Natural killer cell (primary cell): ENCODE results near the gene CYP2E1. TPM values are rescaled to one million over a fixed set of nuclear protein-coding genes. Genes with fewer than 3 reads are reported as not detected.
"Not testable (repeated sequence)": the region's sequence is repeated elsewhere in the genome, so short reads cannot be mapped to it uniquely, and the experiment has no call there.

Source experiments
- ATAC-seq, 3 donors: fragments of 150-1000 bp in 2 of 3; fragments of 200-7000 bp in 1 of 3; cut with Tn5 transposase; 1 replicate in 1 of 3; 2 replicates in 2 of 3; pipeline ENCODE4 v1.10.0; 2021; ENCODE audit warnings: mild to moderate bottlenecking in 2 of 3, moderate library complexity in 2 of 3
- DNase-seq, 2 donors: peaks; one replicate each; pipeline versions ENCODE4 v3.0.0 to v3.0.0-alpha.2; 2013 to 2021; ENCODE audit warnings: mixed read lengths in 1 of 2
- H3K27ac ChIP-seq: one replicate; pipeline ENCODE4 v1.5.1; 2013; ENCODE audit warnings: mild to moderate bottlenecking, low read length
- H3K27me3 ChIP-seq: one replicate; pipeline ENCODE4 v1.6.1; 2013; ENCODE audit warnings: low read length; ENCODE audit not compliant: control insufficient read depth, insufficient read depth
- H3K36me3 ChIP-seq: one replicate; pipeline ENCODE4 v1.6.1; 2013; ENCODE audit warnings: low read length; ENCODE audit not compliant: control insufficient read depth, insufficient read depth
- H3K4me1 ChIP-seq: one replicate; pipeline ENCODE4 v1.6.1; 2013; ENCODE audit warnings: low read length; ENCODE audit not compliant: control insufficient read depth, insufficient read depth
- H3K4me3 ChIP-seq: one replicate; pipeline ENCODE4 v1.5.1; 2013; ENCODE audit warnings: low read length
- H3K9me3 ChIP-seq: one replicate; pipeline ENCODE4 v1.6.1; 2013; ENCODE audit warnings: low read length; ENCODE audit not compliant: control insufficient read depth, insufficient read depth
- H3K27ac Mint-ChIP-seq, 2 donors: one replicate each; pipeline ENCODE4 v1.8.0; 2022; ENCODE audit warnings: mild to moderate bottlenecking in 2 of 2, mixed read lengths in 2 of 2, moderate library complexity in 1 of 2
- H3K27me3 Mint-ChIP-seq, 2 donors: one replicate each; pipeline ENCODE4 v1.8.0; 2022; ENCODE audit warnings: low read depth in 2 of 2, mixed read lengths in 2 of 2
- H3K36me3 Mint-ChIP-seq: one replicate; pipeline ENCODE4 v1.8.0; 2022; ENCODE audit warnings: mixed read lengths
- H3K4me1 Mint-ChIP-seq, 2 donors: one replicate each; pipeline ENCODE4 v1.8.0; 2022; ENCODE audit warnings: mixed read lengths in 2 of 2
- H3K4me3 Mint-ChIP-seq: one replicate; pipeline ENCODE4 v1.8.0; 2022; ENCODE audit warnings: mild to moderate bottlenecking, moderate library complexity, mixed read lengths
- H3K9me3 Mint-ChIP-seq, 2 donors: one replicate each; pipeline ENCODE4 v1.8.0; 2022; ENCODE audit warnings: mixed read lengths in 2 of 2
- CTCF ChIP-seq: fragments of 200-600 bp; IDR thresholded peaks from one replicate; pipeline ENCODE4 v1.8.0; 2022; ENCODE audit warnings: antibody characterized with exemption
- WGBS: methylation state at CpG from one replicate; pipeline ENCODE4 v1.1.7; 2013; ENCODE audit warnings: missing lambda C conversion rate; ENCODE audit not compliant: insufficient coverage; 5-methylcytosine and 5-hydroxymethylcytosine counted together
- intact Hi-C: fragments of 100-400 bp; cut with micrococcal nuclease; formaldehyde crosslinking; loops from one replicate; pipeline ENCODE4 v1.14.2; 2022
- total RNA-seq, 4 donors: library from RNA; stranded (reverse); fragments of 120-200 nt in 1 of 4; gene quantifications; one replicate each; pipeline versions ENCODE4 v1.2.3 to v1.2.4, GENCODE V29; 2013 to 2022

CYP2E1 gene
- total RNA-seq, 3 donors from 2014 or later (not counting 1 experiment from before 2014, with no cell fraction given) = 2.8 to 3.8 (median 2.9) TPM

- no peak for TF ChIP-seq CTCF
- Histone ChIP-seq H3K27me3 (no peaks in the 10 kb centered on the region), H3K4me3 (no peak overlapping the region), H3K9me3 (peaks cover 3% of the 10 kb centered on the region), H3K27ac (no peak overlapping the region), H3K4me1 (no peaks in the 10 kb centered on the region), H3K36me3 (no peaks in the 10 kb centered on the region)
- Mint-ChIP-seq H3K27me3 (peaks cover 4 to 12% of the 10 kb centered on the region in 2 donors), H3K4me1 (no peaks in the 10 kb centered on the region), H3K36me3 (peaks cover 2% of the 10 kb centered on the region), H3K9me3 (no peaks in the 10 kb centered on the region), H3K4me3 (no peak overlapping the region), H3K27ac (no peak overlapping the region)
- intact Hi-C loops = no loop called here
- DNase-seq = no peak
- ATAC-seq = no peak
- WGBS = 94% methylated on average over 29 of the region's 29 CpGs
These were observed 40.6 kb downstream of the CYP2E1 start for GRCh38 chr10:133567609-133568286.

GRCh38 chr10:133568287-133568614 lies 41.1 kb downstream of the CYP2E1 start:
- H3K9me3 ChIP-seq = peaks cover 5% of the 10 kb centered on the region
- H3K27ac ChIP-seq = no peak overlapping the region
- 89% methylated on average over 20 of the region's 22 CpGs for WGBS
- ATAC-seq (no peak), DNase-seq (no peak)
- peaks cover 0 to 12% of the 10 kb centered on the region in 2 donors for H3K27me3 Mint-ChIP-seq
- H3K27ac Mint-ChIP-seq = no peak overlapping the region
- peaks cover 7% of the 10 kb centered on the region for H3K36me3 Mint-ChIP-seq
- H3K4me3 ChIP-seq = no peak overlapping the region
- H3K9me3 Mint-ChIP-seq = peaks cover 3 to 5% of the 10 kb centered on the region in 2 donors
- no peaks in the 10 kb centered on the region for H3K4me1 ChIP-seq
- no peaks in the 10 kb centered on the region for H3K4me1 Mint-ChIP-seq
- intact Hi-C loops = no loop called here
- no peaks in the 10 kb centered on the region for H3K36me3 ChIP-seq
- TF ChIP-seq CTCF = no peak
- H3K4me3 Mint-ChIP-seq = no peak overlapping the region
- H3K27me3 ChIP-seq = no peaks in the 10 kb centered on the region

GRCh38 chr10:133568831-133569527 lies 41.8 kb downstream of the CYP2E1 start:
- H3K4me3 ChIP-seq, H3K9me3 ChIP-seq, H3K27ac ChIP-seq, H3K4me1 Mint-ChIP-seq, H3K27me3 ChIP-seq, intact Hi-C loops, H3K36me3 ChIP-seq, H3K4me3 Mint-ChIP-seq, DNase-seq, H3K9me3 Mint-ChIP-seq, H3K27ac Mint-ChIP-seq, H3K4me1 ChIP-seq: not testable (repeated sequence)
- peak in 1 of 3 donors; percentile 13 for ATAC-seq
- peaks cover 13% of the 10 kb centered on the region for H3K36me3 Mint-ChIP-seq
- H3K27me3 Mint-ChIP-seq = peaks cover 0 to 12% of the 10 kb centered on the region in 2 donors
- WGBS = 29% methylated on average over 7 of the region's 80 CpGs

- H3K27me3 Mint-ChIP-seq, H3K4me1 ChIP-seq, ATAC-seq, intact Hi-C loops, H3K27ac Mint-ChIP-seq, H3K27me3 ChIP-seq, H3K4me1 Mint-ChIP-seq, H3K9me3 ChIP-seq, H3K36me3 ChIP-seq, H3K4me3 ChIP-seq, DNase-seq, H3K9me3 Mint-ChIP-seq, H3K27ac ChIP-seq, H3K4me3 Mint-ChIP-seq: not testable (repeated sequence)
- WGBS = 77% methylated on average over 8 of the region's 21 CpGs
- peaks cover 13% of the 10 kb centered on the region for H3K36me3 Mint-ChIP-seq
These were observed 42.6 kb downstream of the CYP2E1 start for GRCh38 chr10:133569801-133570200.

- DNase-seq, H3K27me3 Mint-ChIP-seq, H3K4me1 ChIP-seq, H3K36me3 ChIP-seq, H3K4me3 ChIP-seq, H3K27me3 ChIP-seq, H3K9me3 Mint-ChIP-seq, H3K4me1 Mint-ChIP-seq, H3K9me3 ChIP-seq, H3K27ac ChIP-seq, ATAC-seq, H3K27ac Mint-ChIP-seq, intact Hi-C loops, H3K4me3 Mint-ChIP-seq: not testable (repeated sequence)
- WGBS = 93% methylated on average over 11 of the region's 11 CpGs
- H3K36me3 Mint-ChIP-seq = peaks cover 13% of the 10 kb centered on the region
These were observed 44.9 kb downstream of the CYP2E1 start for GRCh38 chr10:133572055-133572454.

- H3K27me3 ChIP-seq, H3K27me3 Mint-ChIP-seq, H3K4me3 Mint-ChIP-seq, H3K9me3 ChIP-seq, H3K9me3 Mint-ChIP-seq, H3K36me3 ChIP-seq, H3K4me1 Mint-ChIP-seq, ATAC-seq, H3K27ac ChIP-seq, H3K27ac Mint-ChIP-seq, intact Hi-C loops, H3K4me3 ChIP-seq, DNase-seq, H3K4me1 ChIP-seq: not testable (repeated sequence)
- WGBS = 100% methylated on average over 1 of the region's 1 CpG
- peaks cover 13% of the 10 kb centered on the region for H3K36me3 Mint-ChIP-seq
These were observed 46.3 kb downstream of the CYP2E1 start for GRCh38 chr10:133573460-133573859.
